Measurements from ENCODE around the gene ZBTB39.
"Not testable (repeated sequence)": the region's sequence is repeated elsewhere in the genome, so short reads cannot be mapped to it uniquely, and the experiment has no call there.

Gene ZBTB39

DNA sequence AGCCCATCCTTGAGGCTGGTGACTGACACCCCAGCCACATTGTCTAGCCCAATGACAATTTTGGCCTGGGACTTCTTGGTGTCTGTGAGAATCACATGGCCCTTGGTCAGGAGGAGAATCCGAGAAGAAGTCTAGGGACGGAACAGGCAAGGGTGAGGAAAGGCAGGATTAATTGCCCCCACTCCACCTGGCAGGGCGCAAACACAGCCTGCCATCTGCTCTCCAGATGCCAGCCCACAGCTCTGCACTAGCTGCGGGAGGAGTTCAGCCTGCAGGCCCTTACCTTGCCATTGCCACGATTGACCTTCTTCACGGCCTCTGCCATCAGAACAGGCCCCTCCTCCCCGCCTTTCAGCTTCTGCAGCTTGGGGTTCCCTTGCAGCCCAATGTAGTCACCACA lies 23.1 kb upstream of the ZBTB39 start:
- no peak for DNase-seq

DNA sequence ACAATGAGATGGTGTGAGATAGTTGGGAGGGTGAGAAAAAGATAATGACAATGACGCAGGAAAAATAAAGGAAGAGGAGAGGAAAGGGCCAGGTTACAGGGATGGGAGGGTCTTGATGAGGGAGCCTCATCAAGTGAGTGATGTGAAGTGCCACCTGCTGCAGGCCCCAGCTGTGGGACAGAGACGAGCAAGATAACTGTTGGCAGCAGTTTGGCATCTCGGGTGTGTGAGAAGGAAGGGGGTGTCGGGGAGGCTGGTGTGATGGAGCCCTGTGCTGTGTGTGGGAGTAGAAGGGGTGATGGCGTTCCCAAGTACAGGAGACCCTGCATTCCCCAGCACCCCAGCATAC lies 21.4 kb upstream of the ZBTB39 start:
- DNase-seq = no peak

- DNase-seq = no peak
Measured at GRCh38 chr12:57027011-57027804, 20.9 kb upstream of the ZBTB39 start.

DNA sequence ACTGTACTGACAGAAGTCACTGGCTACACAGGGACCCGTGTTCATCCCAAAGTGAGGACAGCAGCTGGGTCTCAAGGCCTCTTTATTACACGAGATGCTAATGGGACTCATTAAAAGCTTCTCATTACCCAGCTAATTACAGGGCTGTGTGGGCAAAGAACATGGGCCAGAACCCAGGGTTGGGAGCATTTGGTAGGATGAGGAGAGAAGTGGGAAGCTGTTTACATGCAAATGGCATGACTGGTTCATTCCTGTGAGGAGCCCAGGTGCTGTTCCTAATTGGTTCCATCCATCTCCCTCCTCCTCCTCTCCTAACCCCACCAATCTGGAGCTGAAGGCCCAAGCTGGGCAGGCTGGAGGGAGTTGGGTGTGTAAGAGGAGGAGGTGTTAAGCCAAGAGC lies 18.9 kb upstream of the ZBTB39 start:
- DNase-seq = no peak

DNA sequence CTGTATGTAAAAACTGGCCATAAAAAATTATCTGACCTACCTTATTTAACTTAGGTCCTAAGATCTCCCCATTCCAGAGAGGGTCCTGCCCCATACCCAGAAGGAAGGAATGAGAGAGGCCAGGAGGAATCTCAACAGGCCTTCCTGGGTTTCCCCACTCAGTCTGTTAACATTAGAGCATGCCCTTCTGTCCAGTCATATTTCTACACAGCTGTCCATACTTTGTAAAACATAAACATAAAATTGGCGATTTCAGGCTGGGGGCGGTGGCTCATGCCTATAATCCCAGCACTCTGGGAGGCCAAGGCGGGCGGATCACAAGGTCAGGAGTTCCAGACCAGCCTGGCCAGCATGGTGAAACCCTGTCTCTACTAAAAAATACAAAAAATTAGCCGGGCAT lies 16.0 kb upstream of the ZBTB39 start:
- not testable (repeated sequence) for DNase-seq

GRCh38 chr12:57019983-57020719 lies 13.8 kb upstream of the ZBTB39 start:
- no peak for DNase-seq

DNA sequence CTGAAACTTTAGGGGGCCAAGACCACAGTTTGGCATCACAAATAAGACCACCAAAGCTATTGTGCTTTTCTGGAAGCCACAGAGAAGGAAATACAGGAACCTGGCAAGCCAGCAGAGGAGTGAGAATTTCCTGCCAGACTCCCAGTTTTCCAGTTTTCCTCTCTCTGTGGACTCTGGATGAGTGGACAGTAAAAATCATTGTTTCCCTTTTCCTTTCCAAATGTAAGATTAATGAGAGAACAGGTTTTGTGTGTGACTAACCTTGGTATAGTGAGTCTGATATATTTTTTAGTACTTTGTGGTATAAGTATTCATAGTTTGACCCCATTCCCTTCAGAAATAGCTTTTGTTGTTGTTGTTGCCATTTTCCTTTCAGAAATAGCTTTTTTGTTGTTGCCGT lies 12.6 kb upstream of the ZBTB39 start:
- DNase-seq = no peak

GRCh38 chr12:57018353-57018752 lies 12.0 kb upstream of the ZBTB39 start:
- not testable (repeated sequence) for DNase-seq

DNA sequence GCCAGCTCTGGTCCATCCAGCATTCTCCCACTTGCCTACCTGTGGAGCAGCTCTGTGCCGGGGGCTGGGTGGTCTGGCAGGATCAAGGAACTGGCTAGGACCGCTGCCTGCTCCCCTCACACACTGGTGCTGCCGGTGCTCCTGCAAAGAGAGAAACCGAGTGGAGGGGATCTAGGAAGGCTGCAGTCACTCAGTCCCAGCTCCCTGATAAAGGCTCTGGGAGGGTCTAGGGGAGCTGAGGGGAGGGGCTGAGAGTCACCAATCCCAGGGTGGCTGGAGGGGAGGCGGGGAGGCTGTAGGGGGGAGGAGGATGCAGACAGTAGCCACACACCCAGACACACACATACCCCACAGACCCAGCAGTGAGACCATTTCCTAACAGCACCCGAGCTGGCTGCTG lies 10.0 kb upstream of the ZBTB39 start, which contains the start of gene TAC3:
Gene TAC3 (minus strand): TSS at position 182 of the 400 bp plus-strand sequence. CDS start 732 bp downstream, outside the sequence.
- DNase-seq = no peak

DNA sequence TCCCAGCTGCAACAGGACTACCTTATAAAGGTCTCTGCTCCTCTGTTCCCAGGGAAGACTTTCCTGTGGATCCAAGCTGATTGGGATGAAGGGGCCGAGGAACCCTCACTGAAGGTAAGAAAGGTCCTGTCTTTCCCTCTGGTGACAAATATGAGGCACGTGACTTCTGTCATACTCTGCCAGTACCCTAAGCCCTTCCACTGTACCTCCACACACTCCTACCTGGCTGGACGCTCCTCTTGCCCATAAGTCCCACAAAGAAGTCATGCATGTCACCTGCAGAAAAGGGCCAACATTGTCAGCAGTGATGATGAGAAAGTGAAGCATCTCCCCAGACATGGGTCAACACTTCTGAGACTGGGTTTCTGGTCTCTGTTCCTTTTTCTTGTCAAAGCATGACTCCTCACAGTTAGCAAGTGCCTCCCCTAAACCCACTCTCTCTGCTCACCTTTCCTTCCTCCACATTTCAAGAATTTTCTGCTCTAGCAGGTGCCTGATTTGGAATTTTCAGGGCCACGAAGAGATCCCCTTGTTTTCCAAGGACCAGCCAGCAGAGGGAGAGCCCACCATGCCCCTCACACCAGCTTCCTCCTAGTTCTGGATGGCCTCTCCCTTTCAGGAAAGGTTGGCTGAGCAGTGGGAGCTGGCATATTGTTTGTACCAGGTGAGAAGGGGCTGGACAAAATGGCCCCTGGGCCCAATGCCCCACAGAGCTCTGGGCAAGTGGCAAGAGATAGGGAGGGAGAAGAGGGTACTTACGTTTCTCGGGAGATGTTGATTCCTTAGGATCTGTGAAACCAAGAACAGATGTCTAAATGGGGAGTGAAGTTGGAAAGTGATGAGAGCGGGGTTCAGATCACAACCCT lies 6.5 kb upstream of the ZBTB39 start:
- DNase-seq = no peak

DNA sequence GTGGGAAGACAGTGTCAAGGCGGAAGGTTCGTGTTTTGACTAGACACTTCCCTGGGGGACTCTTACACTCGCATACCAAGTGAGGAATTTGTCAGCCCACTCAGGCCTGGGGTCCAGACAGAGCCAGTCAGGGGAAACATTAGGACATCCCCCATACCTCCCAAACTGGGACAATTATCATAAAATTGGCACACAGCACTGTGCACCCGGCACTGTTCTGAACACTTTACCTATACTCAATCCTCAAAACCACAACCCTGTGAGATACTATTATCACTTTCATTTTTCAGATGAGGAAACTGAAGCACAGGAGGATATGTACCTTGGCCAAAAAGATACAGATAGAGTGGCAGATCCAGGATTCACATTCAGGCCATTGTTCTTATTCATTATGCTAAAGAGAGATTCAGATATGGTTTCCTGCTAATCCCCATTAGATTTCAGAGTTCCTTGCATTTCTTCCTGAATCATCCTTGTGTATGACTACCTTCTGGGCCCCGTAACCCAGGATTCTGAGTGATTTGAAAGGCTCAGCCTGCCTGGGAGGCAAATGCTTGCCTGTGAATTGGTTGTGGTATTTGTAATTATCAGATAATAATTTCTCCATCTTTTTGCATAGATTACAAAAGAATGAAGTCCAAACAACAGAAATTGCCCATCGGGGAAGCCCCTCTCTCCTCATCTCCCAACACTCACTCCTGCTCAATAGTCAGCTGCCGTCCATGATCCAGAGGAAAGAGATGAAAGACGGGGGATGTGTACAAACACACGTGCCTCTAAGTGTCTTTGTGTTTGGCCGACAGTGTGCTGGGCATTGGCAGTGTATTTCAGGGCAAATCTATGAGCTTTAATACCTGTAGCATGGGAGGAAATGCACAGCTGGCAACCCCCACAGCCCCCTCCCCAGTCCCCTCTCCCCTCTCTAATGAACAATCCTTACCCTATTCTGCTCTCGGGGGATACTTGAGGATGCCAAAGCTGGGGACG lies 5.4 kb upstream of the ZBTB39 start:
- no peak for DNase-seq

DNA sequence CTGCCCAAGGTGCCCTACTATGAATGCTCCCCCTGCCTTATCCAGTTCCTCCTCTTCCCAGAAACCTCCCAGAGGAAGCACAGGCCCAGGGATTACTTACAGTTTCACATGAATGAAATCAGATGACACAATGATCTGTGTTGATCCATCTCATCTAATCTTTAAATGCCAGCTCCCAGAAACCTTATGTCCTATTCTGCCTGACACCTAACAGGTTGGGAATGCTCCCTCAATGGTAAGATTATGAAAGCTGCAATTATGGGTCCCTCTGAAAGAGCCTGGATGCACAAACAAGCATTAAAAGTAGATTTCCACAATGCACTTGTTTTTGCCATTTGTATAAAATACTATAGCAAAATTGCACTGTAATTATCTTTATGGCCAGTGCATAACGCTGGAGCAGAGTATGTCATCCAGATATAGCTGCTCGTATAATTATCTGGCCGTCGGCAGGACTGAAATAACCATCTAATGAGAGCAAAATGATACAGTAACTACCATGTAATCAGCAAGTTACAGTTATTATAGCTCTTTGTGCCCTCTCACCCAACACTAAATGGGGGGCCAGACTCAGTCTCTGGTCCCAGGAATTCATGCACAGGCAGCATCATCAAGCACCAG lies 4.4 kb upstream of the ZBTB39 start:
- no peak for DNase-seq

DNA sequence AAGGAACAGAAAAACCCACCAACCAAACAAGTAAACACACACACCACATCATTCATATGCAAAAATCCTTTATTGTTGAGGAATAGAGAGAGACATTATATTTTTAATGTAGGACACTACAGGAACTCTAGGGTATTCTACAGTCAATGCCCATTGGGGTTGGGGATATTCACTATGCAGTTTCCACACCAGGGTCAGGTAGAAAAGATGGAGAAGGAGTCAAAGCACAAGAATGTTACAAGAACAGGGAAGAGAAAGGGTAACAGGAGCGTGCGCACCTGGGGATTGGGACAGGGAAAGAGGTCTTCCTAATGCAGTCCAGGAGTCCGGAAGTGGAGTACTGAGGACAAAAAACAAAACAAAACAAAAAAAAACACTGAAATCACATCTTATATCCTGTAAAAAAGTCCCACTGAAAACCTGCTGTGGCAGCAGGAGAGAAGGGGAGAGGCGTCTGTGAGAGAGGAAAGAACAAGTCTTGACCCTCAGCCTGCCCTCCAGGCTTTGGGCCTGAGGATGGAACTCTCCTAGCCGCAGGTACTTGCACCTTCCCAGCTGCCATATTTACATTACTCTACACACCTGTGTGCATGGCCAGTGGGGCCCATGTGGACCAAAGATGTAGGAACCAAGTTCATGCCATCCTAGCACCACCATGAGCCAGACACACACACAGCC lies 3.7 kb upstream of the ZBTB39 start:
- no peak for DNase-seq

GRCh38 chr12:57008178-57008577 lies 1.8 kb upstream of the ZBTB39 start:
- no peak for DNase-seq

- no peak for DNase-seq
Measured at GRCh38 chr12:57006809-57007475, 596 bp upstream of the ZBTB39 start.

- no peak for DNase-seq
Measured at GRCh38 chr12:57004651-57005050, 1.7 kb downstream of the ZBTB39 start.

- DNase-seq = no peak
Measured at GRCh38 chr12:57003395-57003794, 3.0 kb downstream of the ZBTB39 start.

- no peak for DNase-seq
Measured at GRCh38 chr12:57001448-57001906, 4.9 kb downstream of the ZBTB39 start.

DNA sequence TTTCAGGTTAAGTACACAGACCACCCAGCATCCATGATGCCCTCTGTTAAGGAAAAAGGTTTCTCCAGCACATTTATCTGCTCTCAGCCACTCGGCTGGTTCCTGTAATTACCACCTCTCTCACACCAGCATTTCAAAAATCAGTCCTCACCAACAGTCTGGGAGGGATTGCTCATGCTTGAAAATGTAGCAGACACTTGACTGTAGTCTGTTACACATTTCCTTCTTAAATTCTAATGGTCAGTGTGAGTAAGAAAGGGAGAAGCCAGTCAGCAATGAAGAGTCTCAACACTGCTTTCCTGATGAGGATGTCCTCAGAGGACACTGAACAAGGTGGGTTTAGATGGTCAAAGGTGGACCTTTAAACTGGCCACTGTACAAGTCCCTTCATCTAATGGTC lies 6.0 kb downstream of the ZBTB39 start:
- no peak for DNase-seq

DNA sequence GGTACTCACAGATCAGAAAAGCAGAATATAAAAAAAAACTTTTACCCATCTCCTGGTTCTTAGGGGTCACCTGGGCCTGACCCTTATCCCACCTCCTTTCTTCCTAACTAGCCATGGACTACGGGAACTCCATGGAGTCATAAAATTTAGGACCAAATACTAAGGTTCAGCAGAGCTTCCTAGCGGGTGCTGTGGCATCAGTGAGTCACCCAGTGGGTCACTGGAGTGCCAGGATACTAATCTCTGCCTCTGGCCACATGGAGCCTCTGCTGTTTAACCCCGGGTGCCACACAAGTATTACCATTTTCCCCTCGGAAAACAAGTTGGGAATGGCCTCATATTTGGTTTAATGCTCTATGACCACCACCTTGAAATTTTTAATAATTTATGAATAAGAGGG lies 6.9 kb downstream of the ZBTB39 start:
- DNase-seq = no peak

Measured in NCI-H2029 treated with DMSO at 0.1 percent for 48 hours (cell line).